HepG2 (cell line): ENCODE measurements around the gene IKZF4.

Experiments
- CREM ChIP-seq, 2 experiments: sonication (generic) in 1 of 2; formaldehyde crosslinking in 1 of 2; IDR thresholded peaks; 2 replicates each; pipeline versions ENCODE4 v1.4.0 to v1.6.1; 2016 to 2020; ENCODE audit warnings: antibody characterized with exemption in 1 of 2, mild to moderate bottlenecking in 1 of 2, missing genetic modification reagents in 1 of 2
- CTCF ChIP-seq: sonication (generic); formaldehyde crosslinking; IDR thresholded peaks from 2 replicates; pipeline ENCODE4 v1.5.0; 2020; ENCODE audit warnings: mild to moderate bottlenecking, missing genetic modification reagents, moderate library complexity
- HNF4G ChIP-seq, 2 experiments: sonication (generic) in 1 of 2; formaldehyde crosslinking in 1 of 2; IDR thresholded peaks; 2 replicates each; pipeline versions ENCODE4 v1.4.0 to v1.6.1; 2011 to 2020; ENCODE audit warnings: borderline replicate concordance in 2 of 2, low read depth in 2 of 2, mild to moderate bottlenecking in 2 of 2, low read length in 1 of 2, missing genetic modification reagents in 1 of 2, moderate library complexity in 1 of 2
- JUN ChIP-seq: sonication (generic); formaldehyde crosslinking; IDR thresholded peaks from 2 replicates; pipeline ENCODE4 v1.4.0; 2020; ENCODE audit warnings: mild to moderate bottlenecking, missing genetic modification reagents
- KDM4B ChIP-seq: sonication (generic); formaldehyde crosslinking; IDR thresholded peaks from 2 replicates; pipeline ENCODE4 v1.4.0; 2020; ENCODE audit warnings: missing genetic modification reagents
- PHF20 ChIP-seq: sonication (generic); formaldehyde crosslinking; IDR thresholded peaks from 2 replicates; pipeline ENCODE4 v1.5.0; 2020; ENCODE audit warnings: mild to moderate bottlenecking, missing genetic modification reagents
- SKIL ChIP-seq: sonication (generic); formaldehyde crosslinking; IDR thresholded peaks from 2 replicates; pipeline ENCODE4 v1.8.0; 2022; ENCODE audit warnings: missing genetic modification reagents, mild to moderate bottlenecking, moderate library complexity, borderline replicate concordance
- TAF1 ChIP-seq: sonication (generic); formaldehyde crosslinking; IDR thresholded peaks from 2 replicates; pipeline ENCODE4 v1.4.0; 2020; ENCODE audit warnings: missing genetic modification reagents
- TF ChIP-seq, protein P1 (sequence below): sonication (generic); formaldehyde crosslinking; conservative IDR thresholded peaks from 2 replicates; pipeline ENCODE4 v1.4.0; 2020; ENCODE audit warnings: missing genetic modification reagents

DNA sequence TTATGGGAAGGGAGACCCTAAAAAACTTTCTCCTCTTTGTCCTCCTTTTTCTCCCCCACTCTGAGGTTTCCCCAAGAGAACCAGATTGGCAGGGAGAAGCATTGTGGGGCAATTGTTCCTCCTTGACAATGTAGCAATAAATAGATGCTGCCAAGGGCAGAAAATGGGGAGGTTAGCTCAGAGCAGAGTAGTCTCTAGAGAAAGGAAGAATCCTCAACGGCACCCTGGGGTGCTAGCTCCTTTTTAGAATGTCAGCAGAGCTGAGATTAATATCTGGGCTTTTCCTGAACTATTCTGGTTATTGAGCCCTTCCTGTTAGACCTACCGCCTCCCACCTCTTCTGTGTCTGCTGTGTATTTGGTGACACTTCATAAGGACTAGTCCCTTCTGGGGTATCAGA lies 16.3 kb downstream of the IKZF4 start:
- TF ChIP-seq JUN (CRISPR knock-in tag) (no peak), CREM (IDR thresholded peaks at IDR 0.05) (no peak), CREM (CRISPR knock-in tag; IDR thresholded peaks at IDR 0.05) (no peak), KDM4B (no peak), CTCF (CRISPR knock-in tag) (no peak), SKIL (CRISPR knock-in tag) (no peak), HNF4G (IDR thresholded peaks at IDR 0.05; ENCODE audit: borderline replicate concordance, low read depth, low read length) (no peak), HNF4G (CRISPR knock-in tag; IDR thresholded peaks at IDR 0.05; ENCODE audit: borderline replicate concordance, low read depth) (no peak), TAF1 (CRISPR knock-in tag) (no peak), PHF20 (no peak)
- TF ChIP-seq, protein P1, sequence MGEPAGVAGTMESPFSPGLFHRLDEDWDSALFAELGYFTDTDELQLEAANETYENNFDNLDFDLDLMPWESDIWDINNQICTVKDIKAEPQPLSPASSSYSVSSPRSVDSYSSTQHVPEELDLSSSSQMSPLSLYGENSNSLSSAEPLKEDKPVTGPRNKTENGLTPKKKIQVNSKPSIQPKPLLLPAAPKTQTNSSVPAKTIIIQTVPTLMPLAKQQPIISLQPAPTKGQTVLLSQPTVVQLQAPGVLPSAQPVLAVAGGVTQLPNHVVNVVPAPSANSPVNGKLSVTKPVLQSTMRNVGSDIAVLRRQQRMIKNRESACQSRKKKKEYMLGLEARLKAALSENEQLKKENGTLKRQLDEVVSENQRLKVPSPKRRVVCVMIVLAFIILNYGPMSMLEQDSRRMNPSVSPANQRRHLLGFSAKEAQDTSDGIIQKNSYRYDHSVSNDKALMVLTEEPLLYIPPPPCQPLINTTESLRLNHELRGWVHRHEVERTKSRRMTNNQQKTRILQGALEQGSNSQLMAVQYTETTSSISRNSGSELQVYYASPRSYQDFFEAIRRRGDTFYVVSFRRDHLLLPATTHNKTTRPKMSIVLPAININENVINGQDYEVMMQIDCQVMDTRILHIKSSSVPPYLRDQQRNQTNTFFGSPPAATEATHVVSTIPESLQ (CRISPR knock-in tag) = no peak
